HCT116 (cell line): ENCODE data around the gene HBE1. TPM values are rescaled to one million over a fixed set of nuclear protein-coding genes. Genes with fewer than 3 reads are reported as not detected.

Experiments used
- ATAC-seq: fragments of 200-7000 bp; cut with Tn5 transposase; 2 replicates; pipeline ENCODE4 v1.9.1; 2020; ENCODE audit warnings: mild to moderate bottlenecking, moderate library complexity
- BruUV-seq: library from RNA; stranded (reverse); fragments of 400-500 nt; replicated peaks from 2 replicates; lab custom pipeline; 2021; lab: Mats Ljungman, UMichigan
- CTCF ChIA-PET: fragments of 300-600 bp; sonication (Branson Sonifier 250); formaldehyde crosslinking; loops from one replicate; lab custom pipeline; 2021; ENCODE audit warnings: antibody characterized with exemption; lab: Charles Lee
- POLR2A ChIA-PET: fragments of 300-600, 350-600 bp; sonication (Branson Sonifier 250); formaldehyde crosslinking; loops from one replicate; lab custom pipeline; 2021; ENCODE audit warnings: antibody characterized with exemption; lab: Charles Lee
- RAD21 ChIA-PET, 2 experiments: fragments of 300-600 bp; sonication (Branson Sonifier 250); formaldehyde crosslinking; loops; one replicate each; lab custom pipeline; 2023; ENCODE audit warnings: low total read pairs in 2 of 2; ENCODE audit not compliant: uncharacterized antibody in 2 of 2, unreplicated experiment in 2 of 2, low non-redundant PET in 1 of 2; lab: Charles Lee
- DNase-seq: peaks from one replicate; pipeline ENCODE4 v3.0.0-alpha.2; 2010; ENCODE audit warnings: low read depth, low spot score
- H2AFZ ChIP-seq: fragments of 200-600 bp; shearing (Covaris generic), sonication (generic); 2 replicates; pipeline ENCODE4 v1.6.1; 2017; ENCODE audit warnings: low read depth, mixed run types, mixed read lengths, antibody characterized with exemption, low read length; ENCODE audit not compliant: poor library complexity, severe bottlenecking
- H3K27ac ChIP-seq: 2 replicates; pipeline ENCODE4 v1.5.1; 2012; ENCODE audit warnings: low read depth, low read length
- H3K27me3 ChIP-seq: fragments of 200-600 bp; sonication (generic); 2 replicates; pipeline ENCODE4 v1.6.1; 2016; ENCODE audit warnings: mixed run types, low read length, mixed read lengths; ENCODE audit not compliant: insufficient read depth
- H3K36me3 ChIP-seq, 2 experiments: fragments of 200-500 bp in 1 of 2; fragments of 200-600 bp in 1 of 2; sonication (Bioruptor generic) in 1 of 2; sonication (generic) in 1 of 2; 2 replicates each; pipeline versions ENCODE4 v1.5.1 to v1.6.1; 2014 to 2016; ENCODE audit warnings: low read length in 2 of 2, inconsistent platforms in 1 of 2, mixed read lengths in 1 of 2, mixed run types in 1 of 2; ENCODE audit not compliant: insufficient read depth in 2 of 2, control insufficient read depth in 1 of 2
- H3K4me1 ChIP-seq, 2 experiments: fragments of 200-600 bp in 1 of 2; sonication (generic) in 1 of 2; 2 replicates each; pipeline versions ENCODE4 v1.5.1 to v1.6.1; 2012 to 2017; ENCODE audit warnings: low read length in 2 of 2, inconsistent platforms in 1 of 2, mild to moderate bottlenecking in 1 of 2, mixed read lengths in 1 of 2, mixed run types in 1 of 2, moderate library complexity in 1 of 2; ENCODE audit not compliant: insufficient read depth in 2 of 2, control insufficient read depth in 1 of 2
- H3K4me2 ChIP-seq: fragments of 200-600 bp; sonication (generic); 2 replicates; pipeline ENCODE4 v1.6.1; 2017; ENCODE audit warnings: mixed run types, low read length, mixed read lengths
- H3K4me3 ChIP-seq, 2 experiments: fragments of 200-600 bp in 1 of 2; sonication (generic) in 1 of 2; replicated peaks in 1 of 2; 2 replicates each; pipeline ENCODE4 v1.5.1; 2011 to 2016; ENCODE audit warnings: low read length in 2 of 2, control low read depth in 1 of 2, low read depth in 1 of 2, mild to moderate bottlenecking in 1 of 2, mixed read lengths in 1 of 2, mixed run types in 1 of 2
- H3K79me2 ChIP-seq: fragments of 200-600 bp; sonication (generic); 2 replicates; pipeline ENCODE4 v1.6.1; 2017; ENCODE audit warnings: mild to moderate bottlenecking, mixed run types, low read length, moderate library complexity, mixed read lengths; ENCODE audit not compliant: insufficient read depth
- H3K9ac ChIP-seq: fragments of 200-600 bp; sonication (generic); 2 replicates; pipeline ENCODE4 v1.6.1; 2016; ENCODE audit warnings: low read length, mixed read lengths
- H3K9me2 ChIP-seq: fragments of 200-600 bp; sonication (generic), shearing (Covaris generic); 2 replicates; pipeline ENCODE4 v1.6.1; 2017; ENCODE audit warnings: mixed run types, mild to moderate bottlenecking, moderate library complexity; ENCODE audit not compliant: insufficient read depth
- H3K9me3 ChIP-seq, 2 experiments: fragments of 200-500 bp in 1 of 2; fragments of 200-600 bp in 1 of 2; sonication (Bioruptor generic) in 1 of 2; sonication (generic) in 1 of 2; 2 replicates each; pipeline ENCODE4 v1.6.1; 2014 to 2017; ENCODE audit warnings: low read length in 2 of 2, mixed read lengths in 2 of 2, inconsistent platforms in 1 of 2, low read depth in 1 of 2, mild to moderate bottlenecking in 1 of 2, mixed run types in 1 of 2, moderate library complexity in 1 of 2; ENCODE audit not compliant: control insufficient read depth in 1 of 2, insufficient read depth in 1 of 2
- H4K20me1 ChIP-seq: fragments of 200-600 bp; sonication (generic), shearing (Covaris generic); 2 replicates; pipeline ENCODE4 v1.6.1; 2017; ENCODE audit warnings: mixed run types, mild to moderate bottlenecking, moderate library complexity; ENCODE audit not compliant: insufficient read depth
- CBX3 ChIP-seq: IDR thresholded peaks from 2 replicates; pipeline ENCODE4 v1.6.1; 2012; ENCODE audit warnings: low read depth
- CEBPB ChIP-seq: IDR thresholded peaks from 2 replicates; pipeline ENCODE4 v1.6.1; 2012; ENCODE audit warnings: low read depth
- EGR1 ChIP-seq: IDR thresholded peaks from 2 replicates; pipeline ENCODE4 v1.6.1; 2012; ENCODE audit warnings: low read depth
- ELF1 ChIP-seq: IDR thresholded peaks from 2 replicates; pipeline ENCODE4 v1.6.1; 2012; ENCODE audit warnings: low read depth, borderline replicate concordance
- JUND ChIP-seq: IDR thresholded peaks from 2 replicates; pipeline ENCODE4 v1.6.1; 2012
- RAD21 ChIP-seq: IDR thresholded peaks from 2 replicates; pipeline ENCODE4 v1.6.1; 2012; ENCODE audit warnings: low read depth, mild to moderate bottlenecking
- REST ChIP-seq: IDR thresholded peaks from 2 replicates; pipeline ENCODE4 v1.6.1; 2012; ENCODE audit warnings: low read depth
- SIN3A ChIP-seq: IDR thresholded peaks from 2 replicates; pipeline ENCODE4 v1.6.1; 2012; ENCODE audit warnings: low read depth
- SP1 ChIP-seq: IDR thresholded peaks from 2 replicates; pipeline ENCODE4 v1.6.1; 2012; ENCODE audit warnings: low read depth
- SRF ChIP-seq: IDR thresholded peaks from 2 replicates; pipeline ENCODE4 v1.6.1; 2012; ENCODE audit warnings: low read depth
- TCF7L2 ChIP-seq: IDR thresholded peaks from 2 replicates; pipeline ENCODE4 v1.7.0; 2011; ENCODE audit warnings: borderline replicate concordance, inconsistent platforms; ENCODE audit not compliant: insufficient read depth, insufficient read length; ENCODE audit errors: extremely low read depth
- YY1 ChIP-seq: IDR thresholded peaks from 2 replicates; pipeline ENCODE4 v1.6.1; 2011; ENCODE audit warnings: low read length, low read depth, moderate library complexity, mild to moderate bottlenecking; ENCODE audit not compliant: insufficient replicate concordance; ENCODE audit errors: extremely low read depth
- ZBTB33 ChIP-seq: IDR thresholded peaks from 2 replicates; pipeline ENCODE4 v1.6.1; 2011; ENCODE audit warnings: mild to moderate bottlenecking, low read length, moderate library complexity; ENCODE audit not compliant: insufficient replicate concordance; ENCODE audit errors: extremely low read depth
- ZFX ChIP-seq: fragments of 450-650 bp; IDR thresholded peaks from 2 replicates; pipeline ENCODE4 v1.6.1; 2017
- intact Hi-C: fragments of 100-400 bp; cut with micrococcal nuclease; formaldehyde crosslinking; loops from 2 replicates; pipeline ENCODE4 v1.10.0; 2022
- total RNA-seq: library from RNA; stranded (reverse); gene quantifications from one replicate; pipeline ENCODE4 v1.2.1, GENCODE V29; 2021; ENCODE audit not compliant: unreplicated experiment
- TF ChIP-seq, protein P1 (sequence below): IDR thresholded peaks from 2 replicates; pipeline ENCODE4 v1.6.1; 2012
- TF ChIP-seq, protein P2 (sequence below), 3 experiments: fragments of 200-600 bp in 1 of 3; sonication (generic) in 1 of 3; IDR thresholded peaks in 2 of 3; conservative IDR thresholded peaks in 1 of 3; 2 replicates each; pipeline ENCODE4 v1.5.1; 2012 to 2017; ENCODE audit warnings: low read depth in 2 of 3, low read length in 2 of 3, antibody characterized with exemption in 1 of 3, borderline replicate concordance in 1 of 3, control low read depth in 1 of 3, mild to moderate bottlenecking in 1 of 3, mixed read lengths in 1 of 3, mixed run types in 1 of 3, moderate library complexity in 1 of 3; ENCODE audit not compliant: insufficient read depth in 1 of 3

HBE1 gene
- total RNA-seq, 1 experiment from 2014 or later, result 212 TPM

DNA sequence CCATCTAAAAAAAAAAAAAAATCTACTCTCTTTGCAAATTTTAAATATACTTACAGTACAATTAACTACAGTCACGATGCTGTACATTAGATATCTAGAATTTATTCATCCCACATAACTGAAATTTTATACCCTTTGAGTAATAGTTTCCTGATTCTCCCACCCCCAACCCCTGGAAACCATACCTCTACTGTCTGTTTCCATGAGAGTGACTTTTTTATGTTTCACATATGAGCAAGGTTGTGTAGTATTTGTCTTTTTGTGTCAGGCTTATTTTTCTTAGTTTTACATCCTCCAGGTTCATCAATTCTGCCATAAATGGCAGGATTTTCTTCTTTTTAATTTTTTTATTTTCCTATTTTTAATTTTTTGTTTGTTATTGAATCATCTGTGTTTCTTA is 46.1 kb downstream of the HBE1 start:
- ChIA-PET POLR2A (no interaction called here), CTCF (no interaction called here), RAD21 (no interaction called here)
- Histone ChIP-seq H4K20me1 (no peaks in the 10 kb centered on the region), H3K79me2 (no peaks in the 10 kb centered on the region), H3K36me3 (no peaks in the 10 kb centered on the region), H3K4me3 (no peak overlapping the region), H3K9me3 (no peaks in the 10 kb centered on the region), H3K27me3 (no peaks in the 10 kb centered on the region), H3K4me1 (no peaks in the 10 kb centered on the region), H3K27ac (no peak overlapping the region), H3K4me2 (no peak overlapping the region), H3K9me2 (no peaks in the 10 kb centered on the region), H2AFZ (no peak overlapping the region), H3K9ac (no peak overlapping the region)
- DNase-seq (no peak), ATAC-seq (no peak)
- TF ChIP-seq EGR1, result no peak
- no peak for TF ChIP-seq SRF
- no peak for TF ChIP-seq ZFX
- TF ChIP-seq ZBTB33, result no peak
- no peak for TF ChIP-seq SP1
- TF ChIP-seq ELF1, result no peak
- no peak for TF ChIP-seq CBX3
- no peak for TF ChIP-seq CEBPB
- no peak for TF ChIP-seq YY1
- TF ChIP-seq SIN3A, result no peak
- TF ChIP-seq TCF7L2, result no peak
- no peak for TF ChIP-seq RAD21
- no peak for TF ChIP-seq JUND
- TF ChIP-seq, protein P1, sequence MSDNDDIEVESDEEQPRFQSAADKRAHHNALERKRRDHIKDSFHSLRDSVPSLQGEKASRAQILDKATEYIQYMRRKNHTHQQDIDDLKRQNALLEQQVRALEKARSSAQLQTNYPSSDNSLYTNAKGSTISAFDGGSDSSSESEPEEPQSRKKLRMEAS, result no peak
- TF ChIP-seq, protein P2, sequence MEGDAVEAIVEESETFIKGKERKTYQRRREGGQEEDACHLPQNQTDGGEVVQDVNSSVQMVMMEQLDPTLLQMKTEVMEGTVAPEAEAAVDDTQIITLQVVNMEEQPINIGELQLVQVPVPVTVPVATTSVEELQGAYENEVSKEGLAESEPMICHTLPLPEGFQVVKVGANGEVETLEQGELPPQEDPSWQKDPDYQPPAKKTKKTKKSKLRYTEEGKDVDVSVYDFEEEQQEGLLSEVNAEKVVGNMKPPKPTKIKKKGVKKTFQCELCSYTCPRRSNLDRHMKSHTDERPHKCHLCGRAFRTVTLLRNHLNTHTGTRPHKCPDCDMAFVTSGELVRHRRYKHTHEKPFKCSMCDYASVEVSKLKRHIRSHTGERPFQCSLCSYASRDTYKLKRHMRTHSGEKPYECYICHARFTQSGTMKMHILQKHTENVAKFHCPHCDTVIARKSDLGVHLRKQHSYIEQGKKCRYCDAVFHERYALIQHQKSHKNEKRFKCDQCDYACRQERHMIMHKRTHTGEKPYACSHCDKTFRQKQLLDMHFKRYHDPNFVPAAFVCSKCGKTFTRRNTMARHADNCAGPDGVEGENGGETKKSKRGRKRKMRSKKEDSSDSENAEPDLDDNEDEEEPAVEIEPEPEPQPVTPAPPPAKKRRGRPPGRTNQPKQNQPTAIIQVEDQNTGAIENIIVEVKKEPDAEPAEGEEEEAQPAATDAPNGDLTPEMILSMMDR (IDR thresholded peaks at IDR 0.05 in 2 of 3, conservative IDR thresholded peaks at IDR 0.05 in 1 of 3; ENCODE audit: borderline replicate concordance in 1 of 3, insufficient read depth in 1 of 3, low read depth in 2 of 3, low read length in 2 of 3), result no peak
- no peak for TF ChIP-seq REST
- no TSS peak for BruUV-seq
- intact Hi-C loops, result no loop called here
